HPDE6-E6E7 (cell line): ENCODE results near the gene SDR42E1.
"Not testable (repeated sequence)": the region's sequence is repeated elsewhere in the genome, so short reads cannot be mapped to it uniquely, and the experiment has no call there.

ENCODE experiments used
- DNase-seq: peaks from one replicate; pipeline ENCODE4 v3.0.0; 2011; ENCODE audit warnings: missing footprints; ENCODE audit errors: extremely low spot score

The SDR42E1 gene

DNA sequence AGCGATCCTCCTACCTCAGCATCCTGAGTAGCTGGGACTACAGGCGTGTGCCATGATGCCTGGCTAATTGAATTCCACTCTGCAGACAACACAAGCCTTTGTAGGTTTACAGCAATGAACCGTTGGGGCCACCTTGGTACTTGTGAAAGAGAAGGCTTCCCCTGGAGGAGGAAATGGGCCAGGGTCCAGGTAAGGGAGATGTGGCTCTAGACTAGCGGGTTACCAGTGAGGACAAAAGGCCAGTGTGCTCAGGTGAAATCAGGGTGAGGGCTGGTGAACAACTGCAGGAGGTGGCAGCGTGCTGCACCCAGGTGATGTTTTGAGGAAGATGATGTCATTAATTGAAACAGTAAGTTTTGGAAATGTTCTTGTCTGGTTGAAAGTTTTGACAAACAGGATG is 6.7 kb downstream of the SDR42E1 start:
- no peak for DNase-seq

DNA sequence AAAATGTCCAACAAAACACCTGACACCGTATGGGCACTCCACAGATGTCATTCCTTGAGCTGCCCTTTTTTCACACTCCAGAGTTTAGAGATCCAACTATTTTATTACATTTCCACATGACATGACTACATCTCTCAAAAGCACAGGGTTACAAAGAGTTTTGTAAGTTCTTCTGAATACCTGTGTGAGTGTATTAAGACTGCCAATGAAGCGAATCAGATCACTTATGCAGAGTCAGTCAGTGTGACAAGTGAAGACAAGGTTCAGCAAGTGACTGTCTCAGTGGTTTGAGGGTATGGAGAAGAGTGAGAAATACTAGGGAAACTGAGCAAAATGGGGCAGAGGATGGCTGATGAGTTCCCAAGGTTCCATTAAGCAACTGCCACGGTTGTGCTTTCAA is 8.4 kb downstream of the SDR42E1 start:
- no peak for DNase-seq

DNA sequence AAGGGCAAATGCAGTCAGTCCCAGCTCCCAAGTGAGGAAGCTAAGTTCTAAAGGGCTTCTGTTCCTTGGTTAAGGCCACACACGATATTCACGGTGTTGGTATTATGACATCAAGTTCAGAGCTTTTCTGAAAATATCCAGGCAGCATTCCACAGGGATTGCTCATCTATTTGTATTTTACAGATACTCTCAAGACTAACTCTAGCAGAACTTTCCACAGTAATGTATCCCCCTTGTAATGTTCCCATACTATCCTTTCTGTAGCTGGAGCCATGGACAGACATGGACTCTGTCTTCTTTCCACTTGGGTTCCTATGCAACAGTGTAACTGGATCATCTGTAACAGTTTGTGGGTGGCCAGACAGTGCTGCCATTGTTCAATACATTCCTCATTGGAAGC is 13.5 kb downstream of the SDR42E1 start:
- DNase-seq, result peak; percentile 25

DNA sequence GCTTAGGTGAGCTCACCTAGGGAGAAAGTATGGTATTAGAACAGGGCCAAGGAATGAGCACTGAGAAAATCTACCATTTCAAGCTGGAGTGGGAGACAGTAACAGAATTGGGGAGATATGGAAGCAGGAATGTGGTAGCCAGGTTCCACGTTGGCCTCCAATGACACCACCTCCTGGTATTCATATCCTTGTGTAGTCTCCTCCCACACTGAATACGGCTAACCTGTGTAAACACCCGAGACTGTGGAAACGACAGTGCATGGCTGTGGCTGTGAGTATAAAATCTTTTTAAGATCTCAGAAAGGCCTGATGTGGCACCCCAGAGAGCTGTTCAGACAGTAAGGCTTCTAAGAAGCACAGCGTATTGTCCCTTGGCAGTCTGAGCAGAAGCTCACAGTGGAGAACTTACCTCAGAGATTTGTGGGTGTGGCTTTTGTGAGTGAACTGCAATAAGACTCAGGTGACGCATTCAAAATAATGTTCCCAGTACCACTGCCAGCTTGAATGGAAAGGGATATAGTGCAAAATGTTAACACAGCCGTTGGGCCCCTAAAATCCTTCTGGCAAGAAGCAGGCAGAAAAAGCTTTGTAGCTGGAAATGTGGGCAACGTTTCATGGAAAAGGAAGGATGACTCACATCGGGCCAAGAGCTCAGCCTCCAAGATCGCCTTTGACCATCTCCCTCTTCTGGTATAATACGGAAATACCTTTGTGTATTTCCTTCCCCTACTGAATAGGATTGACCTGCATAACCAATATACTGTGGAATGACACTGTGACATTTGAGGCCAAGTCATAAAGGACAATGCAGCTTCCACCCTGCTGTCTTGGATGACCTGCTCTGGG is 14.4 kb downstream of the SDR42E1 start:
- peak; percentile 65 for DNase-seq

DNA sequence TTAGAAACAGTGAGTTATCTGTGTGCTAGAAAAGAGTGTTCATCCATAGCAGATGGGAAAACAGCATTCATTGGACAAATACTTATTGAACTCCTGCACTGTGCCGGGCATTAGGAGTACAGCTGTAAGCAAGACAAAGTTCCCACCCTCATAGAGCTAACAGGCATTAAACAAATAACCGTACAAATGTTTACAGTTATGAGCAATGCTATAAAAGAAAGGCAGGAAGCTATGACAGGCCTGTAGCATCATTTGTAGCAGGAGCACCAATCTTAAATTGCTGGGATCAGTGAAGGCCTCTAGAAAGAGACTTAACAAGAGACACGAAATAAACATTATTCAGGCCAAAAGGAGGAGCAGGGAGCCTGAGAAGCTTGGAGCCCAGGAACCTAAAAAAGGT is 15.6 kb downstream of the SDR42E1 start:
- no peak for DNase-seq

DNA sequence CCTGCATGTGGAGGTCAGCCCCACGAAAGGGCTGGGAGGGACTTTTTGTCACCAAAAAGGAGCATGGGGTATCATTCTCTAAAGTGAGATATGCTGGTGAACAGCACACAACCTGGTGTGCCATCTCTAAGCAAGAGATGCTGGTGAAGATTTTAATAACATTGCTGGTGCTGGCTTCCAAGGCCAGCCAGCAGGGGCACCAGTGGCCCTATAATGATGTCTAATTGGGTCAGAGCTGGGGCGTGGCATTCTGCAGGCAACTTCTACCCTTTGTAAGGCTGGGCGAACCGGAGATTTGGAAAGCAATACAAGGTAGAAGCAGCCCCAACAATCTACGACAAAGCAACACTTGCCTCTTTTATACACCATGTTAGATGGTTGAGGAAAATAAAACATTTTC is 16.8 kb downstream of the SDR42E1 start:
- DNase-seq, result no peak

DNA sequence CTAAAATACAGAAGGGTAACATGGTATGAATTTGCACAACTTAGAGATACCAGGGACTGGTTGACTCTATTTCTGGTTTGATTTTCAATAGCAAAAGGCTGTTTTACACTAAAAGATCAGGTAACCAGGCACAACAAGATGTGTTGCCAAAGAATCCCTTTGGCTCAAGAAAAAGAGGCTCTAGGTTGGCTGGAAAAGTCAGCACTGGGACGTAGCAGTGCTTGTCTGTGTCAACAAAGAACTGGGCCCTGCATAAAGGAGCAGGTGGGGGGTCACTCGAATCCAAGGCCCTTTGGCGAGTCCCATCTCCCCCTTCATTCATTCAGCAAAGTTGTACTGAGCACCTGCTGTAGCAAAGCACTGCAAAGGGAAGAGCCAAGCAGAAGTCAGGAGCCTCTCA is 18.4 kb downstream of the SDR42E1 start:
- DNase-seq, result no peak

DNA sequence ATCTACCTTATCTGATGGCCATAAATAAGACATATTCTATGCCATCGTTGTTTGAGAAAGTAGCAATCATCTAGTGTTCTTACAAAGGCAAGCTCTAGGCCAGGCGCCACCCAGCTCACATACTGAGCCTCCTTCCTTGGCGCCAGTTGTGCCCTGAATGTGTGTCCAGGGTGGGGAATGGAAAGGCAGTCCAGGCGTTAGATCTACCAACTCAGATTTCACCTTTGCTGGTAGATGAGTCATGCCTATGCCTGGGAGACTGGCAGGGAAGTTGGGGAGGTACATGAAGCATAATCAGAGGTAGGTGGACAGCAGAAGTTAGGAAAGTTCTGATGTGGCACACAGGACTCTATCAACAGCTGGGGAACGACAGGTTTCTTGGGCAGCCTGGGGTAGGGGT is 23.6 kb downstream of the SDR42E1 start:
- peak; percentile 37 for DNase-seq

DNA sequence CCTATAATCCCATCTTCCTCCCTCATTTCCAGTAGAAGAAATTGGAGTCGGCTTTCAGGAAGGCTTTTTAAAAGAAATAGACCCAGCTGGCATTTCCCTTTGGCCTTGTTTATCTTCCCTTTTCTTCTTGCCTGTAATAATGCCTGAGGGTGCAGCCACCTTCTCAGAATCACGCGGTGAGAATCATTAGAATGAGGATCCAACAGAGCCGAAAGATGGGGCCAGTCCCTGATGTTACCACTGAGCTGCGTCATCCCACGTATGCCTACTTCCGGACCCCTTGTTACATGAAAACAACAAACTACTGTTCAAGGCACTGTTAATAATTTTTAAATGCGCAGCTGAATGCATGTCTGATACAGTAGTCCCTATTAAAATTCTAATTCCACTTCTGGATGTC is 24.1 kb downstream of the SDR42E1 start:
- no peak for DNase-seq

DNA sequence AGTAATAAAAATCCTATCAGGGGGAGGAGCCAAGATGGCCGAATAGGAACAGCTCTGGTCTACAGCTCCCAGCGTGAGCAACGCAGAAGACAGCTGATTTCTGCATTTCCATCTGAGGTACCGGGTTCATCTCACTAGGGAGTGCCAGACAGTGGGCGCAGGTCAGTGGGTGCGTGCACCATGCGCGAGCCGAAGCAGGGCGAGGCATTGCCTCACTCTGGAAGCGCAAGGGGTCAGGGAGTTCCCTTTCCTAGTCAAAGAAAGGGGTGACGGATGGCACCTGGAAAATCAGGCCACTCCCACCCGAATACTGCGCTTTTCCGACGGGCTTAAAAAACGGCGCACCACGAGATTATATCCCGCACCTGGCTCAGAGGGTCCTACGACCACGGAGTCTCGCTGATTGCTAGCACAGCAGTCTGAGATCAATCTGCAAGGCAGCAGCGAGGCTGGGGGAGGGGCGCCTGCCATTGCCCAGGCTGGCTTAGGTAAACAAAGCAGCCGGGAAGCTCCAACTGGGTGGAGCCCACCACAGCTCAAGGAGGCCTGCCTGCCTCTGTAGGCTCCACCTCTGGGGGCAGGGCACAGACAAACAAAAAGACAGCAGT is 33.8 kb downstream of the SDR42E1 start:
- DNase-seq, result not testable (repeated sequence)

DNA sequence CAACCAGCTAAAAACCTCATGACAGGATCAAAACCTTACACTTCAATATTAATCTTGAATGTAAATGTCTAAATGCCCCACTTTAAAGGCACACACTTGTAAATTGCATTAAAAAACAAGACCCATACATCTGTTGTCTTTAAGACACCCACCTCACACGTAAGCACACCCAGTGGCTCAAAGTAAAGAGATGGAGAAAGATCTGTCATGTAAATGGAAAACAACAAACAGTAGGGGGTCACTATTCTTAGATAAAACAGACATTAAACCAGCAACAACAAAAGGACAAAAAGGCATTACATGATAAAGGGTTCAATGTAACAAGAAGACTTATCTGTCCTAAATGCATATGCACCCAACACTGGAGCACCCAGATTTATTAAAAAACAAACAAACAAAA is 35.6 kb downstream of the SDR42E1 start:
- no peak for DNase-seq

DNA sequence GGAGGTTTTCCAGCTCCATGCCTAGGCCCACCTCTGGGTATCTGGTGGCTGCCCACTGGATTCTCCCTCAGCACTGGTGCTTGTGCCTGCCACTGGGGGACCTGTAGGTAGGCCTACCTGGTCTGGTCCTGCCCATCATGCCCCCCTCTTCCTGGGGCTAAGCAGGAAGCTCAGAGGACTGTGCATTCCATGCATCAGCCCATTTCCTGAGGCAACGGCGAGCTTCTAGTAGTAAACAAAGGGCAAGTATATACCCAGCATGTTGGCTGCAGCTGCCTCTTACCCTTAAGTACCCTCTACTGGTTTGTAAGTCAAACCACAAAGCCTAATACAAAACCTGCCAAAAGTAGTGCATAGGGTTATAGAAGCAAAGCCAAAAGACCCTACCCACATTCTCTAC is 37.5 kb downstream of the SDR42E1 start:
- DNase-seq, result no peak

DNA sequence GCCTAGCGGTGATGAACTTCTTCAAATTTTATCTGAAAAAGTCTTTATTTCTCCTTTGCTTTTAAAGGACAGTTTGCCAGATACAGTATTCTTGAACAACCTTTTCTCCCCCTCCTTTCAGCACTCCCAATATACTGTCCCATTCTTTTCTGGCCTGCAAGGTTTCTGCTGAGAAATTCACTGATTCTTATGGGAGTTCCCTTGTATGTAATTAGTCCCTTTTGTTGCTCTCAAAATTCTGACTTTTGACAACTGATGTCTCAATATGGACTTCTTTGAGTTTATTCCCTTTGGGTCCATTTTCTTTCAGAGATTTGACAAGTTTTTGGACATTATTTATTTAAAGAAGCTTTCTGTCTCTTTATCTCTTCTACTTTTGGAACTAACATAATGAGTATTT is 39.4 kb downstream of the SDR42E1 start:
- DNase-seq, result no peak

DNA sequence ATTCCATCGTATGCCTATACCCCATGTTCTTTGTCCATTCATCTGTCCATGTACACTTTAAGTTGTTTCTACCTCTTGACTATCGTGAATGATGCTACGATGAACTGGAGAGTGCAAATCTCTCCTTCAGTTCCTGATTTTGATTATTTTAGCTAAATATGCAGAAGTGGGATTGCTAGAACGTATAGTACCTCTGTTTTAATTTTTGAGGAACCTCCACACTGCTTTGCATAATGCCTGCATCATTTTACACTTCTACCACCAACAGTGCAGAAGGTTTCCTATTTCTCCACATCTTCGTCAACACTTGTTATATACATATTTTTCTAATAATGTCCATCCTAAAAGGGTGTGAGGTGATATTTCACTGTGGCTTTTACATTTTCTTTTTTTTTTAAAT is 43.9 kb downstream of the SDR42E1 start:
- DNase-seq, result no peak

DNA sequence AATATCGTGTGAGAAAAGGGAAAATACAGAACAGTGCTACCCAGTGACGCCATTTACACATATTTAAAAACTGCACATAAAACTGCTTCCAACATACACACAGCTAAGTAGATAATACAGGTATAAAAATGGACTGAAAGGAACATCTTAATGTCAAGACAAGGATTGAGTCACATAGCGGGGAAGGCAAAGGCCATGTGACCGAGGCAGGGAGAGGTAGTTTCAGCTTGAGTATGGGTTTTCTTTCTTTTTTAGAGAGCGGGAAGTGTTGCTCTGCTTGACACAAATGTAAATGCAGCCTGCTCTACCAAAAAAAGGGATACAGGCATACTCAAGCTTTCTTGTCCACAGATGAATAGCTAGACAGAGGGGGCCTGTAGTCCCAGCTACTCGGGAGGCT is 46.5 kb downstream of the SDR42E1 start:
- DNase-seq, result no peak

DNA sequence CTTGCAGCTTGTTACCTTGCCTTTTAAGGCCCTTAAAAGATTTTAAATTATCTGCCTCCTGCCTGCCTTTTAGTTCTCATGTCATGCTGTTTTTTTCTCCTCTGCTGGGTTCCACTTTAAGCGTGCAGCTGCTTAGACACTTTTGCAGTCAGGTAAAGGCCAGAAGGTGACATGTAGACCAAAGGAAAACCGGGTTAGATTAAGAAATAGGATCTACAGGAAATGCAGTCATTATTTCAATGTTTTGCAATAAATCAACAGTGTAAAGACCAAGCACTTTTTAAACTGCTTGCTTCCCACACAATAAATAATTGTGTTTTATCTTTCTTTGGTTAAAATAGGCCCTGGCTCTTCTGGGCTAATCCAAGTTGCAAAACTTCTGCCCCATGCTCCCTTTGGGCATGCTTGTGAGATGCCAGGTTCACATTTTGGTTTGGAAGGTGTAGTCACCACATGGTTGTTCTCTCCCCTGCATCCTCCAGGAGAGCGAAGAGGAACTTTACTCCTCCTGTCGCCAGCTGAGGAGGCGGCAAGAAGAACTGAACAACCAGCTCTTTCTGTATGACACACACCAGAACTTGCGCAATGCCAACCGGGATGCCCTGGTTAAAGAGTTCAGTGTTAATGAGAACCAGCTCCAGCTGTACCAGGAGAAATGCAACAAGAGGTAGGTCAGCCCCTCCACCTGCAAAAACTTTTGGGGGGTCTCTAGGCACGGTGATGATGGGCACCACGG is 54.9 kb downstream of the SDR42E1 start:
- DNase-seq, result peak; percentile 44

DNA sequence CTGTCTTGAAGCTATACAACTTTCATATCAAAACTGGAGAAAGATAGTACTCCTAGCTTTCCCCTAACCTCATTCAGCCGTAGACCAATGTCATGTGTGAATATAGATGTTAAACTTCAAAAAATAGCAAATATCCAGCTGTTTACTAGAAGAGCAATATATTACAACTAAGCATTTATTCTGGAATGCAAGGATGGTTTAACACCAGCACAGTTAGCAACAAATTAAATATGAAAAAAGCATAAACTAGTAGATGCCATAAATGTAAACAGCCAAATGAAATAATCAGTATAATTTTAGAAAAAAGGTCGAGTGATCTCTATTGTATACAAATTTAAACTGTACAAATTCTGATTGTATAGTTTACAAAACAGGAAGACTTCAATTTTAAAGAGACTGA is 59.7 kb downstream of the SDR42E1 start:
- no peak for DNase-seq

DNA sequence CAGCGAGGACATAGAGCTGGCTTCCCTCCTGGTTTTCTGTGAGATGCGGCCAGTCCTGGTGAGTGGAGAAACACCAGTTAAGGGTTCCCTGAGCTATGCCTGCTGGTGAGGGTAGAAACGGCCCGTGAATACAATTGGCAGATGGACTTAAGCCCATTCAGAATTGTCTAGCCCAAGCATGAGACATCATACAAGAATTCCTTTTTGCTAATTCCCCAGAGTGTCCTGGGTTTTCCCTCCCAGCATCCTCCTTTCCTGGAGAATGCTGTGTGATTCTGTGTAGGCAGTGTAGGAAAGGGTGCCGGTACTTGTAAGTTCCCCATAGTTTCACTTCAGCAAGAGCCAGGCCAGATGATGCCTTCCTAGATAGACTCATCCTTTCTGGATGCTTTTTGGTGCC is 65.1 kb downstream of the SDR42E1 start:
- DNase-seq, result no peak

DNA sequence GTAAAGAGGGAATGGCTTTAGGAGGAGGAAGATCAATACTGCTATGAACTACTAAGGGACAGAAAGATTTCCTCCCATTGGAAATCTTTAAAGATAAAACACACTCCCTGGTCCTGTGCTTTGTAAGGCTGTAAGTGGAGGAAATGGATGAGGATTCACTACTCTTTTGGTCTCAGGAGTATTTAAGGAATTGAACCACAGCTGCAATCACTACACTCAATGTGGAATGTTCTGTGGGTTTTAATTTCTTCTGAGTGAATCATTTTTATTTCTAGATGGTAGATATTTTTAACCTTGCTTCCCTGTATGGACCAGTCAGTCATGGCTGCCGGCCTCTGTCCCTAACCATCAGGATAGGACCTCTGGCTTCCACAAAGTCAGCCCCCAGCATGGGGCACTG is 65.6 kb downstream of the SDR42E1 start:
- DNase-seq, result no peak

DNA sequence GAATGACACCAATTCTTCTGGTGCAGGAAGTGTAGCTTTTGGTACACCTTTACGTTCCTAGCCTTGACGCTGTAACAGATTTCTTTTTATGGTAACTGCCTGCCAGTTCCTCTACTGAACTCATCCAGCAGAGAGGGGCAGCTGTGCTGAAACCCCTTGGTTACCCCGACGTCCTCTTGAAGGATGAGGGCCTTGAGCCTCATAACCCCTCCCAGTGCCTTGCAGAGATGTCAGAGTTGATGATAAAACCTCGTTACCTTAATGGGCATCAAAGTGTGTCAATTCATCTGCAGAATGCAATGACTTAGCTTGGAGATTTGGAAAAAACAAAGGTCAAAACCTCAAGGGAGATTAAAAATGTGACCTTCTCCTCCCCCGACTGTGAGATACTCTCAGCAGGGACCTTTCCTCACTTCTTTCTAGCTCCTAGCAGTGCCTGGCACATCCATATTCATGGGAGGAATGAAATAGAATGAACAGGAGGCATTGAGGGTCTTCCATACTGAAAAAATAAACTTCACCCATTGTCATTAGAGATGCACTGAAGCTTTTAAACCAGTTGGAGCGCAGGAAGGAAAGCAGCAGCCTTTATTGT is 69.2 kb downstream of the SDR42E1 start:
- no peak for DNase-seq

DNA sequence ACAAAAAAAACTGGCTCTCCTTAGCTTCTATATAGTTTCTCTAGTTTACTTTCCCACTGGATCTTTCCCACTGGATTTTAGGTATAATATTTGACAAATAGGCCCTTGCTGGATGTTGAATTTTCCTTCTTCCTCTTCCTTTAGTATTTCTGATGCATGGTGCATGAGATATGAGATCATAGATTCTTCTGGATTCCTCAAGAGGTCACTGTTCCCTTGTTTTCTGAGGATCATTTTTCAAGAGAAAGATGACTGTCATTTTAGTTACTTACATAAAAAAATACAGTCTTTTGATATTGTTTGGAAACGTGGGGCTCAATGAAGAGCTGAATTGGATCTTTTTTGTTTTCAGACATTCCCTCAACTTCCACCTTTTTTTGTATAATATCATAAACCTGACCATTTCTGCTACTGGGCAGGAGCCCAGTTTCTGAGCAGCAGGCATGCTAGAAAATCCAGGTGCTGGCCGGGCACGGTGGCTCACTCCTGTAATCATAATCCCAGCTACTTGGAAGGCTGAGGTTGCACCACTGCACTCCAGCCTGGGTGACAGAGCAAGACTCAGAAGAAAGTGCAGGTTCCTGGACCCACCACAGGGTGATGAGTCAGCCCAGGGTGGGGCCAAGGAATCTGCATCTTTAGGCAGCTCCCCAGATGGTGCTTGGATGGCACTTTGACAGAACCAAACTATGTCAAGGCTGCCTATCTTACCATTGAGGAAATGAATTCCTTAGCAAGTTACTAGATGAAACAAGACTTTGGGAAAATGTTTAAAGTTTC is 70.3 kb downstream of the SDR42E1 start:
- DNase-seq, result peak; percentile 55
